WTC11 (cell line): ENCODE data around the gene RNF103. TPM values are rescaled to one million over a fixed set of nuclear protein-coding genes. Genes with fewer than 3 reads are reported as not detected.
"Not testable (repeated sequence)": the region's sequence is repeated elsewhere in the genome, so short reads cannot be mapped to it uniquely, and the experiment has no call there.

Experiments used
- ATAC-seq: fragments of 200-7000 bp; cut with Tn5 transposase; 2 replicates; pipeline ENCODE4 v1.10.0; 2021; ENCODE audit warnings: mild to moderate bottlenecking, moderate library complexity
- CTCF ChIA-PET: fragments of 300-600 bp; sonication (Branson Sonifier 250); formaldehyde crosslinking; loops from one replicate; lab custom pipeline; 2021; ENCODE audit warnings: antibody characterized with exemption; lab: Charles Lee
- POLR2A ChIA-PET: fragments of 350-600 bp; sonication (Branson Sonifier 250); formaldehyde crosslinking; loops from one replicate; lab custom pipeline; 2021; ENCODE audit warnings: antibody characterized with exemption; lab: Charles Lee
- DNase-seq: peaks from one replicate; pipeline ENCODE4 v3.0.0; 2021; ENCODE audit warnings: low spot score
- H3K27ac Mint-ChIP-seq: 2 replicates; pipeline ENCODE4 v1.8.0; 2021; ENCODE audit warnings: mixed read lengths
- H3K27me3 Mint-ChIP-seq: 2 replicates; pipeline ENCODE4 v1.8.0; 2021; ENCODE audit warnings: low read depth, mild to moderate bottlenecking, moderate library complexity, mixed read lengths
- H3K36me3 Mint-ChIP-seq: 2 replicates; pipeline ENCODE4 v1.8.0; 2021; ENCODE audit warnings: mixed read lengths
- H3K4me1 Mint-ChIP-seq: 2 replicates; pipeline ENCODE4 v1.8.0; 2022; ENCODE audit warnings: mixed read lengths
- H3K4me3 Mint-ChIP-seq: 2 replicates; pipeline ENCODE4 v1.8.0; 2021; ENCODE audit warnings: mild to moderate bottlenecking, moderate library complexity, mixed read lengths
- H3K9me3 Mint-ChIP-seq: 2 replicates; pipeline ENCODE4 v1.8.0; 2021; ENCODE audit warnings: mixed read lengths
- ATF1 ChIP-seq: sonication (generic); formaldehyde crosslinking; IDR thresholded peaks from 2 replicates; pipeline ENCODE4 v1.8.1; 2023; ENCODE audit warnings: mild to moderate bottlenecking, moderate library complexity, missing genetic modification reagents
- ATF3 ChIP-seq: sonication (generic); formaldehyde crosslinking; conservative IDR thresholded peaks from 2 replicates; pipeline ENCODE4 v1.8.1; 2022; ENCODE audit warnings: mild to moderate bottlenecking, missing genetic modification reagents
- CREM ChIP-seq: sonication (generic); formaldehyde crosslinking; IDR thresholded peaks from 2 replicates; pipeline ENCODE4 v1.8.1; 2022; ENCODE audit warnings: mild to moderate bottlenecking, missing genetic modification reagents, moderate library complexity
- ELF4 ChIP-seq: sonication (generic); formaldehyde crosslinking; IDR thresholded peaks from 2 replicates; pipeline ENCODE4 v1.8.1; 2022; ENCODE audit warnings: low read depth, mild to moderate bottlenecking, moderate library complexity, missing genetic modification reagents
- EMX1 ChIP-seq: fragments of 250-450 bp; sonication (Bioruptor Pico); IDR thresholded peaks from 2 replicates; pipeline ENCODE4 v1.8.0; 2021; ENCODE audit warnings: mild to moderate bottlenecking
- ETV6 ChIP-seq: sonication (generic); formaldehyde crosslinking; IDR thresholded peaks from 2 replicates; pipeline ENCODE4 v1.8.1; 2022; ENCODE audit warnings: mild to moderate bottlenecking, missing genetic modification reagents
- FOXP4 ChIP-seq: sonication (generic); formaldehyde crosslinking; IDR thresholded peaks from 2 replicates; pipeline ENCODE4 v1.8.0; 2022; ENCODE audit warnings: mild to moderate bottlenecking, missing genetic modification reagents
- GRHL2 ChIP-seq: fragments of 250-450 bp; sonication (Bioruptor Pico); IDR thresholded peaks from 2 replicates; pipeline ENCODE4 v1.8.0; 2022; ENCODE audit warnings: mild to moderate bottlenecking, moderate library complexity; ENCODE audit not compliant: insufficient replicate concordance, severe bottlenecking
- HMGXB4 ChIP-seq: sonication (generic); formaldehyde crosslinking; IDR thresholded peaks from 2 replicates; pipeline ENCODE4 v1.8.1; 2023; ENCODE audit warnings: mild to moderate bottlenecking, moderate library complexity, missing genetic modification reagents
- JAZF1 ChIP-seq: fragments of 250-450 bp; sonication (Bioruptor Pico); IDR thresholded peaks from 2 replicates; pipeline ENCODE4 v1.9.0; 2021; ENCODE audit warnings: moderate library complexity, mild to moderate bottlenecking, inconsistent platforms
- KAT7 ChIP-seq: sonication (generic); formaldehyde crosslinking; IDR thresholded peaks from 2 replicates; pipeline ENCODE4 v1.8.1; 2023; ENCODE audit warnings: missing genetic modification reagents, mild to moderate bottlenecking, borderline replicate concordance
- SMAD4 ChIP-seq: sonication (generic); formaldehyde crosslinking; IDR thresholded peaks from 2 replicates; pipeline ENCODE4 v1.8.0; 2022; ENCODE audit warnings: mild to moderate bottlenecking, missing genetic modification reagents
- SP1 ChIP-seq: sonication (generic); formaldehyde crosslinking; conservative IDR thresholded peaks from 2 replicates; pipeline ENCODE4 v1.8.1; 2022; ENCODE audit warnings: missing genetic modification reagents
- ZNF121 ChIP-seq: sonication (generic); formaldehyde crosslinking; IDR thresholded peaks from 2 replicates; pipeline ENCODE4 v1.8.0; 2023; ENCODE audit warnings: missing genetic modification reagents
- ZNF263 ChIP-seq: sonication (generic); formaldehyde crosslinking; IDR thresholded peaks from 2 replicates; pipeline ENCODE4 v1.8.1; 2022; ENCODE audit warnings: low read depth, mild to moderate bottlenecking, moderate library complexity, missing genetic modification reagents
- ZNF416 ChIP-seq: fragments of 250-450 bp; sonication (Bioruptor Pico); IDR thresholded peaks from 2 replicates; pipeline ENCODE4 v1.9.0; 2021; ENCODE audit warnings: mild to moderate bottlenecking, inconsistent platforms
- ZNF512 ChIP-seq: sonication (generic); formaldehyde crosslinking; IDR thresholded peaks from 2 replicates; pipeline ENCODE4 v1.8.1; 2022; ENCODE audit warnings: missing genetic modification reagents, borderline replicate concordance
- total RNA-seq: library from RNA; stranded (reverse); gene quantifications from 3 replicates; pipeline ENCODE4 v1.2.3, GENCODE V29; 2021
- TF ChIP-seq, protein P1 (sequence below): sonication (generic); formaldehyde crosslinking; IDR thresholded peaks from 2 replicates; pipeline ENCODE4 v1.8.1; 2023; ENCODE audit warnings: mild to moderate bottlenecking, missing genetic modification reagents, borderline replicate concordance

RNF103 gene
- total RNA-seq, 1 experiment from 2014 or later = 6.8 TPM

DNA sequence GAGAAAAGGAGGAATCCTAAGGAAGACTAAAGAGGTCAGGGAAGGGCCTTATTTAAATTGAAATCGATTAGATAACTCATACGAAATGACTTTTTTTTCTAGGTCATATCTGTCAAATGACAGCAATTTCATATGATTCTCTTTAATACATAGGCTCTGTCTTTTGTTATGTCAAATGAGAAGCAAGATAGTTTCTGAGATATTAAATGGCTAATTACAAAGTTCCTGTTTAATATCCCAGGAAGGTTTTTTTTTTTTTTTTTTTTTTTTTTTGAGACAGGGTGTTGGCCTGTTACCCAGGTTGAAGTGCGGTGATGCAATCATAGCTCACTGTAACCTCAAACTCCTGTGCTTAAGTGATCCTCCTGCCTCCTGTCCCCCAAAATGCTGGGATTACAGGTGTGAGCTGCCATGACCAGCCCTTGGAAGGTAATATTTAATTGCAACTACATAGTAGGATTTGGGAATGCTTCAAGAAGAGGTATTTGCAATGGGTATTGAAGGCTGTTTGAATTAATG, 48.4 kb upstream of the RNF103 start:
- ChIA-PET POLR2A (no interaction called here), CTCF (no interaction called here)
- peaks cover 17% of the 10 kb centered on the region for H3K9me3 Mint-ChIP-seq
- ATAC-seq (no peak), DNase-seq (no peak)
- no peak overlapping the region for H3K27ac Mint-ChIP-seq
- H3K36me3 Mint-ChIP-seq = peaks cover 12% of the 10 kb centered on the region
- H3K27me3 Mint-ChIP-seq = no peaks in the 10 kb centered on the region; the same call in 1 of the 2 replicates
- H3K4me1 Mint-ChIP-seq = no peaks in the 10 kb centered on the region
- H3K4me3 Mint-ChIP-seq = no peak overlapping the region
- TF ChIP-seq ZNF416 (CRISPR knock-in tag) (no peak), SMAD4 (CRISPR knock-in tag) (no peak), KAT7 (no peak), CREM (CRISPR knock-in tag) (no peak)

- no peaks in the 10 kb centered on the region; the same call in 1 of the 2 replicates for H3K27me3 Mint-ChIP-seq
Measured at GRCh38 chr2:86671337-86671981, 47.8 kb upstream of the RNF103 start.

GRCh38 chr2:86669323-86669722, 45.7 kb upstream of the RNF103 start:
- DNase-seq, POLR2A ChIA-PET, H3K4me3 Mint-ChIP-seq, CTCF ChIA-PET, ATAC-seq, H3K4me1 Mint-ChIP-seq, H3K27me3 Mint-ChIP-seq, H3K27ac Mint-ChIP-seq: not testable (repeated sequence)
- H3K9me3 Mint-ChIP-seq = peaks cover 43% of the 10 kb centered on the region
- peaks cover 21% of the 10 kb centered on the region for H3K36me3 Mint-ChIP-seq

More at GRCh38 chr2:86671337-86671981, 47.8 kb upstream of the RNF103 start:
- Mint-ChIP-seq H3K27ac (no peak overlapping the region), H3K4me1 (no peaks in the 10 kb centered on the region), H3K9me3 (peaks cover 23% of the 10 kb centered on the region), H3K4me3 (no peak overlapping the region), H3K36me3 (peaks cover 12% of the 10 kb centered on the region)
- TF ChIP-seq ZNF121 (CRISPR knock-in tag) (no peak), CREM (CRISPR knock-in tag) (no peak), HMGXB4 (no peak)
- ChIA-PET POLR2A (no interaction called here), CTCF (no interaction called here)
- DNase-seq (no peak), ATAC-seq (no peak)

- Mint-ChIP-seq H3K27me3 (peaks cover 6% of the 10 kb centered on the region; the same call in 1 of the 2 replicates), H3K4me3 (no peak overlapping the region), H3K27ac (no peak overlapping the region), H3K9me3 (peaks cover 48% of the 10 kb centered on the region), H3K36me3 (peaks cover 35% of the 10 kb centered on the region), H3K4me1 (no peaks in the 10 kb centered on the region)
- no peak for ATAC-seq
- TF ChIP-seq JAZF1 (CRISPR knock-in tag) (no peak), SP1 (CRISPR knock-in tag) (no peak), EMX1 (no peak), ATF3 (no peak), ETV6 (CRISPR knock-in tag) (no peak), ZNF263 (CRISPR knock-in tag) (no peak), ELF4 (no peak), ATF1 (no peak), KAT7 (no peak), GRHL2 (no peak), ZNF512 (no peak), CREM (CRISPR knock-in tag) (no peak), FOXP4 (CRISPR knock-in tag) (no peak)
- TF ChIP-seq, protein P1, sequence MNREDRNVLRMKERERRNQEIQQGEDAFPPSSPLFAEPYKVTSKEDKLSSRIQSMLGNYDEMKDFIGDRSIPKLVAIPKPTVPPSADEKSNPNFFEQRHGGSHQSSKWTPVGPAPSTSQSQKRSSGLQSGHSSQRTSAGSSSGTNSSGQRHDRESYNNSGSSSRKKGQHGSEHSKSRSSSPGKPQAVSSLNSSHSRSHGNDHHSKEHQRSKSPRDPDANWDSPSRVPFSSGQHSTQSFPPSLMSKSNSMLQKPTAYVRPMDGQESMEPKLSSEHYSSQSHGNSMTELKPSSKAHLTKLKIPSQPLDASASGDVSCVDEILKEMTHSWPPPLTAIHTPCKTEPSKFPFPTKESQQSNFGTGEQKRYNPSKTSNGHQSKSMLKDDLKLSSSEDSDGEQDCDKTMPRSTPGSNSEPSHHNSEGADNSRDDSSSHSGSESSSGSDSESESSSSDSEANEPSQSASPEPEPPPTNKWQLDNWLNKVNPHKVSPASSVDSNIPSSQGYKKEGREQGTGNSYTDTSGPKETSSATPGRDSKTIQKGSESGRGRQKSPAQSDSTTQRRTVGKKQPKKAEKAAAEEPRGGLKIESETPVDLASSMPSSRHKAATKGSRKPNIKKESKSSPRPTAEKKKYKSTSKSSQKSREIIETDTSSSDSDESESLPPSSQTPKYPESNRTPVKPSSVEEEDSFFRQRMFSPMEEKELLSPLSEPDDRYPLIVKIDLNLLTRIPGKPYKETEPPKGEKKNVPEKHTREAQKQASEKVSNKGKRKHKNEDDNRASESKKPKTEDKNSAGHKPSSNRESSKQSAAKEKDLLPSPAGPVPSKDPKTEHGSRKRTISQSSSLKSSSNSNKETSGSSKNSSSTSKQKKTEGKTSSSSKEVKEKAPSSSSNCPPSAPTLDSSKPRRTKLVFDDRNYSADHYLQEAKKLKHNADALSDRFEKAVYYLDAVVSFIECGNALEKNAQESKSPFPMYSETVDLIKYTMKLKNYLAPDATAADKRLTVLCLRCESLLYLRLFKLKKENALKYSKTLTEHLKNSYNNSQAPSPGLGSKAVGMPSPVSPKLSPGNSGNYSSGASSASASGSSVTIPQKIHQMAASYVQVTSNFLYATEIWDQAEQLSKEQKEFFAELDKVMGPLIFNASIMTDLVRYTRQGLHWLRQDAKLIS (CRISPR knock-in tag) = no peak
- DNase-seq = no peak
- ChIA-PET CTCF (no interaction called here), POLR2A (no interaction called here)
Measured at GRCh38 chr2:86661333-86661732, 37.7 kb upstream of the RNF103 start.
